ENCODE data around the gene KDM5C.

KDM5C gene

GRCh38 chrX:53236025-53236679 lies 11.1 kb upstream of the KDM5C start:
- Histone ChIP-seq H3K27me3 (ENCODE audit: control insufficient read depth, low read length) (no peaks in the 10 kb centered on the region), H4K20me1 (ENCODE audit: control insufficient read depth, insufficient read depth, low read depth, low read length) (no peaks in the 10 kb centered on the region), H3K27ac (ENCODE audit: low read depth, low read length) (no peak overlapping the region), H3F3A (ENCODE audit: control insufficient read depth, insufficient read depth) (no peaks in the 10 kb centered on the region), H3K9me3 (ENCODE audit: control insufficient read depth, insufficient read depth, low read length) (no peaks in the 10 kb centered on the region), H3K4me2 (ENCODE audit: low read length) (no peak overlapping the region), H3K4me3 (ENCODE audit: low read length) (no peak overlapping the region), H3K79me2 (ENCODE audit: control insufficient read depth, low read length) (no peaks in the 10 kb centered on the region), H3K9me2 (replicated peaks; ENCODE audit: control insufficient read depth, low read length) (no peaks in the 10 kb centered on the region), H3K4me1 (ENCODE audit: control insufficient read depth, low read length) (no peaks in the 10 kb centered on the region), H3K36me3 (ENCODE audit: control insufficient read depth, low read length) (no peaks in the 10 kb centered on the region)
- TF ChIP-seq CTCF (IDR thresholded peaks at IDR 0.05; ENCODE audit: low read depth, low read length, poor library complexity, severe bottlenecking), result no peak
- no peak for TF ChIP-seq EZH2phosphoT487 (IDR thresholded peaks at IDR 0.05; ENCODE audit: borderline replicate concordance, low read length)

GRCh38 chrX:53235566-53235965 lies 10.6 kb upstream of the KDM5C start:
- no peaks in the 10 kb centered on the region for H3F3A ChIP-seq (ENCODE audit: control insufficient read depth, insufficient read depth)
- no peaks in the 10 kb centered on the region for H3K27me3 ChIP-seq (ENCODE audit: control insufficient read depth, low read length)
- no peak overlapping the region for H3K4me3 ChIP-seq (ENCODE audit: low read length)
- no peaks in the 10 kb centered on the region for H4K20me1 ChIP-seq (ENCODE audit: control insufficient read depth, insufficient read depth, low read depth, low read length)
- H3K4me2 ChIP-seq (ENCODE audit: low read length), result no peak overlapping the region
- TF ChIP-seq EZH2phosphoT487 (IDR thresholded peaks at IDR 0.05; ENCODE audit: borderline replicate concordance, low read length) (no peak), CTCF (IDR thresholded peaks at IDR 0.05; ENCODE audit: low read depth, low read length, poor library complexity, severe bottlenecking) (no peak)
- no peaks in the 10 kb centered on the region for H3K9me2 ChIP-seq (replicated peaks; ENCODE audit: control insufficient read depth, low read length)
- H3K4me1 ChIP-seq (ENCODE audit: control insufficient read depth, low read length), result no peaks in the 10 kb centered on the region
- no peaks in the 10 kb centered on the region for H3K36me3 ChIP-seq (ENCODE audit: control insufficient read depth, low read length)
- no peaks in the 10 kb centered on the region for H3K9me3 ChIP-seq (ENCODE audit: control insufficient read depth, insufficient read depth, low read length)
- no peaks in the 10 kb centered on the region for H3K79me2 ChIP-seq (ENCODE audit: control insufficient read depth, low read length)
- H3K27ac ChIP-seq (ENCODE audit: low read depth, low read length), result no peak overlapping the region

- no peaks in the 10 kb centered on the region for H3K9me2 ChIP-seq (replicated peaks; ENCODE audit: control insufficient read depth, low read length)
- no peaks in the 10 kb centered on the region for H3F3A ChIP-seq (ENCODE audit: control insufficient read depth, insufficient read depth)
- no peaks in the 10 kb centered on the region for H3K27me3 ChIP-seq (ENCODE audit: control insufficient read depth, low read length)
- TF ChIP-seq EZH2phosphoT487 (IDR thresholded peaks at IDR 0.05; ENCODE audit: borderline replicate concordance, low read length) (no peak), CTCF (IDR thresholded peaks at IDR 0.05; ENCODE audit: low read depth, low read length, poor library complexity, severe bottlenecking) (no peak)
- H3K27ac ChIP-seq (ENCODE audit: low read depth, low read length), result no peak overlapping the region
- H3K9me3 ChIP-seq (ENCODE audit: control insufficient read depth, insufficient read depth, low read length), result no peaks in the 10 kb centered on the region
- no peaks in the 10 kb centered on the region for H3K79me2 ChIP-seq (ENCODE audit: control insufficient read depth, low read length)
- H4K20me1 ChIP-seq (ENCODE audit: control insufficient read depth, insufficient read depth, low read depth, low read length), result no peaks in the 10 kb centered on the region
- H3K36me3 ChIP-seq (ENCODE audit: control insufficient read depth, low read length), result no peaks in the 10 kb centered on the region
- no peak overlapping the region for H3K4me2 ChIP-seq (ENCODE audit: low read length)
- H3K4me3 ChIP-seq (ENCODE audit: low read length), result no peak overlapping the region
- H3K4me1 ChIP-seq (ENCODE audit: control insufficient read depth, low read length), result no peaks in the 10 kb centered on the region
Measured at GRCh38 chrX:53234484-53234883, 9.5 kb upstream of the KDM5C start.

All from DOHH2 (cell line).